ENCODE measurements around the gene GALNT17.

The GALNT17 gene

DNA sequence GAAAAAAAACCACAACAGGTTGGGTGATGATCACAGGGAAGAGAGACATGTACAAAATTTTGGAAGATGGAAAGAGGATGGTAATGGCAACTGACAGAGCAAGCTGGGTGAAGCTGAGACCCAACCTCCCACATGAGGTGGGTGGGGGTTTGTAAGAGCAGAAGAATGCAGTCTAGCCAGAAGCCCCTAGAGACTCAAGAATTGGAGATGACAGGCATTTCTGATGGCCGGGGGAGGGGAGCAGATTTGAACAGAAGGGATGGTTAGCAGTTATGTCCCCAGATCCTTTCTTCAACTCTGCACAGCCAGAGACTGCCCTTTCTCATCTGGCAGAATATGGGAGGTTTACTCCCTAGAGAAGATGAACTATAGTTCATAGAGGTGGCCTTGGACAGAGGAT lies 208.0 kb downstream of the GALNT17 start:
- DNase-seq (ENCODE audit: low read depth), result no peak

DNA sequence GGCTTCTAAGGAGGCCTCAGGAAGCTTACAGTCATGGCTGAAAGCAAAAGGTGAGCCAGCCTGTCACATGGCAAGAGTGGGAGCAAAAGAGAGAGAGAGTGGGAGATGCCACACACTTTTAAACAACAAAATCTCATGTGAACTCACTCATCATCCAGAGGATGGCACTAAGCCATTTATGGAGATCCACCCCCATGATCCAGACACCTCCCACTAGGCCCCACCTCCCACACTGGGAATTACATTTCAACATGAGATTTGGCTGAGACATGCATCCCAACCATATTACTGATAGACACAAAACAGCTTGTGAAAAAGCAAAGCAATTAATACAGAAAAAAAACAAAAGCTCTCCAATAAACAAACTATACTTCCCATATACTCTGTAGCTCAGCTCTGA lies 210.3 kb downstream of the GALNT17 start:
- DNase-seq (ENCODE audit: low read depth), result no peak

DNA sequence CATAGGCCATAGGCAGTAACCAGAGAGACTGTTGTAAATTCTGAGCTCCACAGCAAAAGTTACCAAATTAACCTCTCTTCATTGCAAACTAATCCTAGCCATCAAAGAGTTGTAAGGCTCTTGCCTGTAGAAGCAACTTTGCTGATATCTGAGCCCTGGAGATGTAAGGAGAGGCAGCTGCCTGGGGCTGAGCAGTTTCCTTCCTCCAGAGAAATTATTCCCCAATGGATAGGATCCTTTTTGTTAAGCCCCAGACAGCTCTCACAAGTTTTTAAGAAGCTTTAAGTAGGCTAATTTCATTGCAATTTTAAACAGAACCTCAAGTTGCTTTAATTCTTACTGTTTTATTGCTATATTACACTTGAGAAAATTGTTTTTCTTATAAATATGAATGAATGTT lies 211.1 kb downstream of the GALNT17 start:
- no peak for DNase-seq (ENCODE audit: low read depth)

DNA sequence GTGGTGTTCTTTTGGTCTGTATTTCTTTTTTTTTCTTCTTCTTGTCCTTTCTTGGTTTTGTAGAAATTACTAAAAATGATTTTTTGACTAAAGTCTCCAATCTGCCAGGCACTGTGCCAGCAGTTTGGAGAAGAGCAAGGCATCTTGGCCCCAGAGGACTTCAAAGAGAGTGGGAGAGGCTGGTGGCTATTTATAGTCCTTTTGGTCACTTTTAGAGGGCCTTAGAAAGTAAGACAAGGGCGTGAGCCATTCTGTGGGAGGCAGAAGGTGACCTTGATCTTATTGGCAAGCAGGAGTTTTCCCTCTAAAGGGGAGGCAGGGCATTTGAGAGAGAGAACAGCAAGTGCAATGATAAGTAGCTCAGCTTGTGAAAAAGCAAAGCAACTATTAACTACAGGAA lies 211.9 kb downstream of the GALNT17 start:
- no peak for DNase-seq (ENCODE audit: low read depth)

DNA sequence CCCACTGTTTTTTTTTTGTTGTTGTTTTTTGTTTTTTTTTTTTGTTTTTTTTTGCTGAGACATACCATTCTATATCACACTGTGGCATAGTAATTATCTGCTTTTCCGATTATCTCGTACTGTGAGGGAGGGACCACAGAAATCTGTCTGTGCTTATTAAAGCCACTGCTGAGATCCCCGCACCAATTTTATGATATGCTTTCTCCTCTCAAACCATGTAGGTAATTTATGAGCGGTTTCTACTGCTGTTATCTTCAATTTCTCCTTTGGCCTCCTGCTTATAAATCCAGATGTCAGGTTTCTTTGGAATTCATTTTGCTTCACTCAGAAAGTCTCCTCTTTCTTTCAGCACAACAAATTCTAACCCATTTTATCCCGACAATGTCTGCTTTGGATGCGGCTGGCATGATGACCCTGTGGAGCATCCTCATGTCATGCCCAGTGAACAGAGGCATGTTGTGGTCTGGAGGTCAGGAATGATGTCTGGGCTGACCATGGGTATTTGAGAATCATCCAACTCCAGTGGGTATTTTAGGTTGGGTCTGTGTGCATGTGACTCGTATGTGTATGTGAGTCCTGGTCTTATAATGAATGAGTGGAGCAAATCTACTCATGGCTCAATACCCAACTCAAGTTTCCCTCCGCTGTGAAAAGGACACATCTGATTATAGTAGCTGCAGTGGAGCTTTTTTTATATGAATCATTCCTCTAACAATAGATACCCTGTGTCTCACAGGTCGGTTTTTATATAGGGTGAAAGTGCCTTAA lies 213.4 kb downstream of the GALNT17 start:
- DNase-seq (ENCODE audit: low read depth), result no peak

DNA sequence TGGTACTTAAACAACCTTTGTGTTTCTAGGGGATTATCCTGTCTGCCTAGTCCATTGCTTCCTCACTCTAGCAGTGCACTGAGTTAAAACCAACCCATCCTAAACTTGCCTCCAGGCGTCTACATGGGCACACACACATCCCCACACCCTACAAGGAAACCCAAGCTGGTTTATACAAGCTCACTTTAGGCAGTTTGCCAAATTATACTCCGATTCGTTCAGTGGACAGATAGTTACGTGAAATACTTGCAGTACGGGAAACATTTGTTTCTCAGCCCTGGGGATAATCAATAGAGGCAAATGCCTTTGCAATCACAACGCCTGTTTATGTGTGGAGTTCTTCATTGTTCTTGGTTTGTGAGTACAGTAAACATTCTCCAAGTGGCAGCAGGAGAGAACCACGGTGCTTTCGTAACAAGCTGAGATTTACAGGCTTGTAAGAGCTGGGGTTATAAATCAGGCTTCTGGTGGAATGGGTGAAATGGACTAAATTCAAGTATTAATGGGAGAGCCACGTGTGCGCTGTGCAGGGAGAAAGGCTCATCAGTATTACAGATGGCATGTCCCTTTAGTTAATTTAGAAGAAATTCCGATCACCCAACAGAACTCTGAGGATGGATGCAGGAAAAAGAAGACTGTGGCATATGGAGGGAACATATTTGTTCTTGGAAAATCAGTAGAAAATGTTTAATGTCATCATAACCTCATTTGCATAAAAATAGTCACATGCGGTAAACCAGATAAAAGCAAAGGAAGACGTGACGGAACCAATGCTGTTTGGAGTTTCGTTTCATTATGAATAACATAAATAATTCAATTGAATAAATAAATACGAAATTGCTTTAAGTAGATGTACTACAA lies 217.1 kb downstream of the GALNT17 start:
- no peak for DNase-seq (ENCODE audit: low read depth)

GRCh38 chr7:71349682-71350481 lies 217.9 kb downstream of the GALNT17 start:
- DNase-seq (ENCODE audit: low read depth), result no peak

DNA sequence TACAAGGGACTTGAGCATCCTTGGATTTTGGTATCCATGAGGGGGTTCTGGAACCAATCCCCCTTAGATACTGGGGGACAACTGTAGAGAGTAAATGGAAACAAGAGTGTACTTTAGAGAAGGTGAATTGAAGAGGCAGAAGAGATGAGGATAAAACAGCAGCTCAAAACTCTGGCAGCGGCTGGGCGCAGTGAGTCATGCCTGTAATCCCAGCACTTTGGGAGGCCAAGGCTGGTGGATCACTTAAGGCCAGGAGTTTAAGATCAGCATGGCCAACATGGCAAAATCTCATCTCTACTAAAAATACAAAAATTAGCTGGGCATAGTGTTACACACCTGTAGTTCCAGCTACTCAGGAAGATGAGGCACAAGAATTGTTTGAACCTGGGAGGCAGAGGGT lies 218.7 kb downstream of the GALNT17 start:
- DNase-seq (ENCODE audit: low read depth), result no peak

- DNase-seq (ENCODE audit: low read depth), result no peak
Observed at GRCh38 chr7:71354716-71355115, 222.8 kb downstream of the GALNT17 start.

- DNase-seq (ENCODE audit: low read depth), result no peak
Observed at GRCh38 chr7:71361451-71362032, 229.6 kb downstream of the GALNT17 start.

DNA sequence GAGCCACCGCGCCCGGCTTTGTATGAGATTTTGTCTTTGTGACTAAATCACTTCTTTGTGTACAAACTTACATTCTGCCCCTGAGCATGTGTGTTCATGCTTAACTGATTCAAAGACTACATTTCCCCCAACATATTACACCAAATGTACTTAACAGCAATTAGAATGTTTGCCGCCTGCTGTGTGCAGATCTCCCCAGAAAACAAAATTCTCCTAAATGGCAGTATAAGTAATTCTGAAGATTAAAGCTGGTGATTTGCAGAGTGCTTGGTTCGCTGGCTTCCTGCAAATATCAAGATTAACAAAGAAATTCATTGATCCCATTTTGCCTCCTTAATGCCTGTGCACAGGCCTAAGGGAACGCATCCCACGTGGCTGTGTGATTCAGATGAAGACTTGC lies 230.3 kb downstream of the GALNT17 start:
- DNase-seq (ENCODE audit: low read depth), result no peak

DNA sequence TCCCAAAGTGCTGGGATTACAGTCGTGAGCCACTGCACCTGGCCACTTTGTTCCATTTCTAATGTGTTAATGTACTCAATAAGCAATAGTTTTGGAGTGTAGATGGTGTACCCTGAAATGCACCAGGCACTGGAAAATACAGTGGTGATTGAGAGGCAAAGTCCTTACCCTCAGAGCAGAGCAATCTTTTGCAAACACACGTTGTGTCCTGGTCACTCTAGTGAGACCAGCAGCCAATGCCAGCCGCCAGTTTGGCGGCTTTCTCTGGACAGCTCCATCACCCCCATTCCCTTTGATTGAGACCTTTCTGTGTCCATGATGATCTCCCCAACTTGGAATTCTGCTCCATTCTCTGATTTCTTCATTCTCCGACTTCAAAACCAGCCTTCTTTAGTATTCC lies 231.3 kb downstream of the GALNT17 start:
- DNase-seq (ENCODE audit: low read depth), result no peak

- no peak for DNase-seq (ENCODE audit: low read depth)
Observed at GRCh38 chr7:71363627-71364026, 231.7 kb downstream of the GALNT17 start.

DNA sequence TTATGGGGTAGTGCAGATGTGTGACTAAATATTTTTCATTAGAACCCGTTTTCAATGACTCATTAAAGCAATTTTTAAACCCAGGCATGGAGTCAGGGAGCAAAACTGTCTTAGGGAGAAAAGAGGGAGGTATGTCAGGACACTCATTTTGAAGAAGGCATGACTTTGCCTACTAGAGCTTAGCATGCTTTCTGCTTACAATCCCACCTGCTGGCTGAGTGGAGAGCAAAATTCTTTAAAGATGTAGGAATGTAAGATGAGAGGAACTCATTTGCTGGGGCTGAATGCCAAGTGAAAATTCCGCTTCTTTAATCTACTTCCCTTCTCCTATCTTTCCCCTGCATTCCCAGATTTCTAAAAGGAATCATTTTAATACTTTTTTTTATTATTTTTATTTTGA lies 232.6 kb downstream of the GALNT17 start:
- DNase-seq (ENCODE audit: low read depth), result no peak

DNA sequence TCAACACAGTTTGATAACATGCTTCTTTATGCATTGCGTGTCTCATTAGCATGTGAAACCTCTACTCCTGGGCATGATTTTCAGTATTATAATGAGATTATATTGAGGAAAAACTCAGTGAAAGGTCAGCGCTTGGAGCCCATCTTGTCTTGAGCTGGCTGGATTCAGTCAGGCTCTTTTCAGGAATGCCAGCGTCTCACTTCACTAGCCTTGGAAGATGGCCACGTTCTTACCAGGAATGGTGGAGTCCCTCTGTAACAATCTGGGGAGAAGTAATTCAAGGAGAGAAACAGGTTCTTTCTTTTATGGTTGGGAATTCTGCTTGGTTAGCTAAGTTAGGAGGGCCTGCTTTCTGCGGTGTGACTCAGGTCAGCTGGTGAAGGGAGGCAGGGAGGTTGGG lies 241.0 kb downstream of the GALNT17 start:
- no peak for DNase-seq (ENCODE audit: low read depth)

DNA sequence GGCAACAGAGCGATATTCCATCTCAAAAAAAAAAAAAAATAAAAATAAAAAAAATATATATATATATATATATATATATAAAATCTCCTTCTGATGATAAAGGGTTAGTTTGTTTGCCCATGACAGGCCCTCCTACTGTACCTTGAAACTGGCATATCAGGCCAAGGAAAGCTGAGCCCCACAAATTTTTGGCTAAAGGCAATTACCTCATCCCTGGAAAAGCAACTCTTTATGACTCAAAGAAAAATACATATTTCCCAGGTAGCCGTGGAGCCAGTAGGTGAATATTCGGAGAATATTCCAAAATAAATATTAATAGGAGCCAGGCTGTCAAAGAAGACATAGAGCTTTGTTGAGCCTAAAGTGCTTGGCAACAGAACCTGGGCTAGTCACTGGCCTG lies 245.1 kb downstream of the GALNT17 start:
- no peak for DNase-seq (ENCODE audit: low read depth)

GRCh38 chr7:71377469-71377868 lies 245.5 kb downstream of the GALNT17 start:
- DNase-seq (ENCODE audit: low read depth), result no peak

GRCh38 chr7:71384094-71384493 lies 252.2 kb downstream of the GALNT17 start:
- no peak for DNase-seq (ENCODE audit: low read depth)

DNA sequence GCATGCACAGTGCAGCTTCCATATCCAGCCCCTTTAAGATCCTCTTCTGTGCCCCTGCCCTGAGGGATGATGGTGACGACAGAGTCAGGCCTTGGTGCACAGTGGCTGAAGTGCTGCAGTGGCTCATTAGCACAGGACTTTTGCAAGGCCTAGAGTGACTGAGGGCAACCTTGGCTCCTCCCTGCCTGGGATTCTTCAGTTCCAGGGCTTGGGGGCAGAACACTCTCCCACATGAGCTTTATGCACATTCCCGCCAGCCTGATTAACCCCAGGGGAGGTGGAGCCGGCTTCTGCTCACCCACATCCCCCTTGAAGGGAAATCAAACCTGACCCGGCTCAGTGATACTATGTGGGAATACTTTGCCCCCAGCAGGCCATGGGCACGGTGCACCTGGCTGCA lies 253.4 kb downstream of the GALNT17 start:
- DNase-seq (ENCODE audit: low read depth), result no peak

DNA sequence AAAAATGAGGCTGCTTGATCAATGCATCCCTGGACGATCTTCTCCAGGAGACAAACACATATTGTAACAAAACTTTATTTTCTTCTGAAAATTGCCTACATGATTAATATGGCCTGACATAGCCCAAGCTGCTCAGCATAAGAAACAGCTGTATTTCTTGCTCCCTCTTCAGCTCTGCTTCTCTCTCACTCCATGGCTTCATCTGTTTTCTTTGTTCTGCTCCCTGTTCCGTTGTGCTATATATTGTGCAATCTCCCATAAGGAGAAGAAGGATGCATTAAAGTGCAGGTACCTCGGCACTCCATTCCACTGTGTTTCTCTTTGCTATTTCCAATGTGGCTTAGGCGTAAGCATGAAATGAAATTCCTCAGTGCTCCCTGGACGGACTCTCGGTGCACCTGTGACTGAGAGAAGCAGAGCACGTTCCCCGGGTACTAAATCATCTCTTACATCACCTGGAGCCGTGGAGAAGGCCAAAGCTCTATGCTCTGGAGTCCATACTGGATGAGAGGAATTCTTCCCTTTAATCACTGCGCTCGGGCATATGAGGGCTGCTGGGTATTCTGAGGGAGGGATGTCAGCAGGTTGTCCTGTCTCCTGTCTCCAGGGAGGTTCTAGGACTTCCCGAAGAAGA lies 254.3 kb downstream of the GALNT17 start:
- DNase-seq (ENCODE audit: low read depth), result no peak

- DNase-seq (ENCODE audit: low read depth), result no peak
Observed at GRCh38 chr7:71388181-71388580, 256.2 kb downstream of the GALNT17 start.

- DNase-seq (ENCODE audit: low read depth), result no peak
Observed at GRCh38 chr7:71389976-71390375, 258.0 kb downstream of the GALNT17 start.

All from fibroblast of the conjunctiva (primary cell).